GM23338 (cell line): ENCODE data around the gene TBCC.

Source experiments
- CREB1 ChIP-seq: fragments of 250-450 bp; sonication (Bioruptor Pico); IDR thresholded peaks from 2 replicates; pipeline ENCODE4 v1.5.0; 2020; ENCODE audit warnings: low read depth, mild to moderate bottlenecking, moderate library complexity
- EZH2 ChIP-seq: fragments of 200-600 bp; sonication (generic); IDR thresholded peaks from one replicate; pipeline ENCODE4 v1.8.0; 2017; ENCODE audit warnings: antibody characterized with exemption, mild to moderate bottlenecking, low read depth; ENCODE audit not compliant: unreplicated experiment
- EZH2phosphoT487 ChIP-seq: fragments of 200-600 bp; sonication (generic); IDR thresholded peaks from one replicate; pipeline ENCODE4 v1.8.1; 2018; ENCODE audit warnings: antibody characterized with exemption; ENCODE audit not compliant: unreplicated experiment
- JUNB ChIP-seq: IDR thresholded peaks from one replicate; pipeline ENCODE4 v1.6.1; 2016; ENCODE audit warnings: antibody characterized with exemption; ENCODE audit not compliant: unreplicated experiment
- POLR2AphosphoS5 ChIP-seq: IDR thresholded peaks from 2 replicates; pipeline ENCODE4 v1.6.1; 2016; ENCODE audit warnings: antibody characterized with exemption, low read depth
- STAT1 ChIP-seq: IDR thresholded peaks from one replicate; pipeline ENCODE4 v1.6.1; 2016; ENCODE audit warnings: antibody characterized with exemption; ENCODE audit not compliant: unreplicated experiment
- ZNF114 ChIP-seq: fragments of 250-450 bp; sonication (Bioruptor Pico); IDR thresholded peaks from 2 replicates; pipeline ENCODE4 v1.5.0; 2020; ENCODE audit warnings: mild to moderate bottlenecking, moderate library complexity
- TF ChIP-seq, protein P1 (sequence below), 2 experiments: fragments of 200-600 bp in 1 of 2; sonication (generic) in 1 of 2; conservative IDR thresholded peaks; 2 replicates each; pipeline versions ENCODE4 v1.5.1 to v1.6.1; 2016 to 2017; ENCODE audit warnings: antibody characterized with exemption in 2 of 2, low read depth in 2 of 2, mild to moderate bottlenecking in 2 of 2, moderate library complexity in 1 of 2
- TF ChIP-seq, protein P2 (sequence below): IDR thresholded peaks from one replicate; pipeline ENCODE4 v1.6.1; 2018; ENCODE audit warnings: antibody characterized with exemption; ENCODE audit not compliant: unreplicated experiment
- TF ChIP-seq, protein P3 (sequence below): IDR thresholded peaks from 2 replicates; pipeline ENCODE4 v1.6.1; 2016; ENCODE audit warnings: antibody characterized with exemption

GRCh38 chr6:42704251-42704936 is 41.5 kb downstream of the TBCC start:
- TF ChIP-seq, protein P1, sequence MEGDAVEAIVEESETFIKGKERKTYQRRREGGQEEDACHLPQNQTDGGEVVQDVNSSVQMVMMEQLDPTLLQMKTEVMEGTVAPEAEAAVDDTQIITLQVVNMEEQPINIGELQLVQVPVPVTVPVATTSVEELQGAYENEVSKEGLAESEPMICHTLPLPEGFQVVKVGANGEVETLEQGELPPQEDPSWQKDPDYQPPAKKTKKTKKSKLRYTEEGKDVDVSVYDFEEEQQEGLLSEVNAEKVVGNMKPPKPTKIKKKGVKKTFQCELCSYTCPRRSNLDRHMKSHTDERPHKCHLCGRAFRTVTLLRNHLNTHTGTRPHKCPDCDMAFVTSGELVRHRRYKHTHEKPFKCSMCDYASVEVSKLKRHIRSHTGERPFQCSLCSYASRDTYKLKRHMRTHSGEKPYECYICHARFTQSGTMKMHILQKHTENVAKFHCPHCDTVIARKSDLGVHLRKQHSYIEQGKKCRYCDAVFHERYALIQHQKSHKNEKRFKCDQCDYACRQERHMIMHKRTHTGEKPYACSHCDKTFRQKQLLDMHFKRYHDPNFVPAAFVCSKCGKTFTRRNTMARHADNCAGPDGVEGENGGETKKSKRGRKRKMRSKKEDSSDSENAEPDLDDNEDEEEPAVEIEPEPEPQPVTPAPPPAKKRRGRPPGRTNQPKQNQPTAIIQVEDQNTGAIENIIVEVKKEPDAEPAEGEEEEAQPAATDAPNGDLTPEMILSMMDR (conservative IDR thresholded peaks at IDR 0.05; ENCODE audit: low read depth in 2 of 2): no peak
- TF ChIP-seq EZH2 (no peak), CREB1 (CRISPR knock-in tag) (no peak), POLR2AphosphoS5 (peak; percentile 45), JUNB (no peak), STAT1 (no peak), EZH2phosphoT487 (no peak), ZNF114 (CRISPR knock-in tag) (no peak)
- TF ChIP-seq, protein P2, sequence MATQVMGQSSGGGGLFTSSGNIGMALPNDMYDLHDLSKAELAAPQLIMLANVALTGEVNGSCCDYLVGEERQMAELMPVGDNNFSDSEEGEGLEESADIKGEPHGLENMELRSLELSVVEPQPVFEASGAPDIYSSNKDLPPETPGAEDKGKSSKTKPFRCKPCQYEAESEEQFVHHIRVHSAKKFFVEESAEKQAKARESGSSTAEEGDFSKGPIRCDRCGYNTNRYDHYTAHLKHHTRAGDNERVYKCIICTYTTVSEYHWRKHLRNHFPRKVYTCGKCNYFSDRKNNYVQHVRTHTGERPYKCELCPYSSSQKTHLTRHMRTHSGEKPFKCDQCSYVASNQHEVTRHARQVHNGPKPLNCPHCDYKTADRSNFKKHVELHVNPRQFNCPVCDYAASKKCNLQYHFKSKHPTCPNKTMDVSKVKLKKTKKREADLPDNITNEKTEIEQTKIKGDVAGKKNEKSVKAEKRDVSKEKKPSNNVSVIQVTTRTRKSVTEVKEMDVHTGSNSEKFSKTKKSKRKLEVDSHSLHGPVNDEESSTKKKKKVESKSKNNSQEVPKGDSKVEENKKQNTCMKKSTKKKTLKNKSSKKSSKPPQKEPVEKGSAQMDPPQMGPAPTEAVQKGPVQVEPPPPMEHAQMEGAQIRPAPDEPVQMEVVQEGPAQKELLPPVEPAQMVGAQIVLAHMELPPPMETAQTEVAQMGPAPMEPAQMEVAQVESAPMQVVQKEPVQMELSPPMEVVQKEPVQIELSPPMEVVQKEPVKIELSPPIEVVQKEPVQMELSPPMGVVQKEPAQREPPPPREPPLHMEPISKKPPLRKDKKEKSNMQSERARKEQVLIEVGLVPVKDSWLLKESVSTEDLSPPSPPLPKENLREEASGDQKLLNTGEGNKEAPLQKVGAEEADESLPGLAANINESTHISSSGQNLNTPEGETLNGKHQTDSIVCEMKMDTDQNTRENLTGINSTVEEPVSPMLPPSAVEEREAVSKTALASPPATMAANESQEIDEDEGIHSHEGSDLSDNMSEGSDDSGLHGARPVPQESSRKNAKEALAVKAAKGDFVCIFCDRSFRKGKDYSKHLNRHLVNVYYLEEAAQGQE: no peak
- TF ChIP-seq, protein P3, sequence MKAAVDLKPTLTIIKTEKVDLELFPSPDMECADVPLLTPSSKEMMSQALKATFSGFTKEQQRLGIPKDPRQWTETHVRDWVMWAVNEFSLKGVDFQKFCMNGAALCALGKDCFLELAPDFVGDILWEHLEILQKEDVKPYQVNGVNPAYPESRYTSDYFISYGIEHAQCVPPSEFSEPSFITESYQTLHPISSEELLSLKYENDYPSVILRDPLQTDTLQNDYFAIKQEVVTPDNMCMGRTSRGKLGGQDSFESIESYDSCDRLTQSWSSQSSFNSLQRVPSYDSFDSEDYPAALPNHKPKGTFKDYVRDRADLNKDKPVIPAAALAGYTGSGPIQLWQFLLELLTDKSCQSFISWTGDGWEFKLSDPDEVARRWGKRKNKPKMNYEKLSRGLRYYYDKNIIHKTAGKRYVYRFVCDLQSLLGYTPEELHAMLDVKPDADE: no peak
